HepG2 (cell line): ENCODE measurements around the gene TBCEL. TPM values are rescaled to one million over a fixed set of nuclear protein-coding genes. Genes with fewer than 3 reads are reported as not detected.

Experiments used
- ARID3A ChIP-seq: IDR thresholded peaks from 2 replicates; pipeline ENCODE4 v1.6.1; 2012; ENCODE audit warnings: low read depth, low read length, improper control_type of control experiment
- BHLHE40 ChIP-seq: IDR thresholded peaks from 2 replicates; pipeline ENCODE4 v1.6.1; 2011; ENCODE audit warnings: low read length, improper control_type of control experiment
- GABPB1 ChIP-seq: IDR thresholded peaks from 2 replicates; pipeline ENCODE4 v1.6.1; 2016; ENCODE audit warnings: mild to moderate bottlenecking, missing genetic modification reagents, moderate library complexity, missing compliant biosample characterization
- GZF1 ChIP-seq: sonication (generic); formaldehyde crosslinking; IDR thresholded peaks from 2 replicates; pipeline ENCODE4 v1.5.1; 2020; ENCODE audit warnings: mild to moderate bottlenecking, missing genetic modification reagents
- IKZF5 ChIP-seq: IDR thresholded peaks from 2 replicates; pipeline ENCODE4 v1.6.1; 2018; ENCODE audit warnings: missing genetic modification reagents, mild to moderate bottlenecking, missing compliant biosample characterization
- MIER3 ChIP-seq: IDR thresholded peaks from 2 replicates; pipeline ENCODE4 v1.6.1; 2016; ENCODE audit warnings: missing compliant biosample characterization, borderline replicate concordance
- NCOA2 ChIP-seq: sonication (generic); formaldehyde crosslinking; IDR thresholded peaks from 2 replicates; pipeline ENCODE4 v1.8.0; 2022; ENCODE audit warnings: inconsistent platforms
- NFE2L2 ChIP-seq: fragments of 150-350 bp; IDR thresholded peaks from 2 replicates; pipeline ENCODE4 v1.6.1; 2014; ENCODE audit warnings: low read length
- PAX8 ChIP-seq: sonication (generic); formaldehyde crosslinking; IDR thresholded peaks from 2 replicates; pipeline ENCODE4 v1.8.0; 2022; ENCODE audit warnings: mild to moderate bottlenecking, missing genetic modification reagents, borderline replicate concordance
- POLR2AphosphoS2 ChIP-seq: IDR thresholded peaks from 2 replicates; pipeline ENCODE4 v1.6.1; 2011; ENCODE audit warnings: low read depth, low read length, improper control_type of control experiment
- TOE1 ChIP-seq: sonication (generic); formaldehyde crosslinking; IDR thresholded peaks from 2 replicates; pipeline ENCODE4 v1.4.0; 2020; ENCODE audit warnings: mild to moderate bottlenecking, missing genetic modification reagents
- ZBTB37 ChIP-seq: sonication (generic); formaldehyde crosslinking; IDR thresholded peaks from 2 replicates; pipeline ENCODE4 v1.4.0; 2020; ENCODE audit warnings: mild to moderate bottlenecking, missing genetic modification reagents
- ZBTB43 ChIP-seq: sonication (generic); formaldehyde crosslinking; conservative IDR thresholded peaks from 2 replicates; pipeline ENCODE4 v1.4.0; 2020; ENCODE audit warnings: missing genetic modification reagents
- ZNF224 ChIP-seq: sonication (generic); formaldehyde crosslinking; IDR thresholded peaks from 2 replicates; pipeline ENCODE4 v1.5.0; 2020; ENCODE audit warnings: mild to moderate bottlenecking, missing genetic modification reagents
- ZNF609 ChIP-seq: sonication (generic); formaldehyde crosslinking; IDR thresholded peaks from 2 replicates; pipeline ENCODE4 v1.4.0; 2020; ENCODE audit warnings: mild to moderate bottlenecking, missing genetic modification reagents, borderline replicate concordance
- ZNF761 ChIP-seq: sonication (generic); formaldehyde crosslinking; conservative IDR thresholded peaks from 2 replicates; pipeline ENCODE4 v1.4.0; 2020; ENCODE audit warnings: mild to moderate bottlenecking, missing genetic modification reagents
- ZNF773 ChIP-seq: sonication (generic); formaldehyde crosslinking; IDR thresholded peaks from 2 replicates; pipeline ENCODE4 v1.4.0; 2020; ENCODE audit warnings: missing genetic modification reagents, borderline replicate concordance
- ZSCAN21 ChIP-seq: sonication (generic); formaldehyde crosslinking; IDR thresholded peaks from 2 replicates; pipeline ENCODE4 v1.8.0; 2022; ENCODE audit warnings: mild to moderate bottlenecking, missing genetic modification reagents, moderate library complexity, borderline replicate concordance
- ZZZ3 ChIP-seq: sonication (generic); formaldehyde crosslinking; IDR thresholded peaks from 2 replicates; pipeline ENCODE4 v1.4.0; 2020; ENCODE audit warnings: missing genetic modification reagents, mild to moderate bottlenecking, borderline replicate concordance
- polyA plus RNA-seq, 8 experiments: library from polyadenylated mRNA; depleted of rRNA in 3 of 8; stranded (reverse) in 7 of 8; unstranded in 1 of 8; fragments of >200 nt; fragmentation: Illumina TruSeq in 4 of 8; extraction: Trizol in 4 of 8; gene quantifications; 2 replicates each; pipeline versions ENCODE4 v1.2.1 to v1.2.3, GENCODE V29; 2011 to 2016; ENCODE audit warnings: low read depth in 4 of 8, missing spikeins in 1 of 8, mixed read lengths in 1 of 8; ENCODE audit not compliant: insufficient read depth in 1 of 8
- total RNA-seq, 5 experiments: library from RNA; depleted of rRNA; stranded (reverse); fragments of >200 nt; fragmentation: Illumina TruSeq; extraction: Trizol; gene quantifications; 2 replicates each; pipeline ENCODE4 v1.2.3, GENCODE V29; 2016; ENCODE audit warnings: low read depth in 1 of 5

TBCEL gene
- total and polyA plus RNA-seq, 2 of the 13 experiments (the other 11 are each of a cell fraction or from before 2014, with no cell fraction given): 6.1 to 12.5 TPM

- peak; percentile 67; the same call in 1 of the 2 replicates for TF ChIP-seq ZNF609 (CRISPR knock-in tag)
- no peak for TF ChIP-seq ZNF761 (CRISPR knock-in tag)
- no peak for TF ChIP-seq NFE2L2
- TF ChIP-seq ZBTB37 (CRISPR knock-in tag): no peak
- TF ChIP-seq IKZF5 (CRISPR knock-in tag): peak; percentile 22; the same call in 1 of the 2 replicates
- no peak for TF ChIP-seq POLR2AphosphoS2
- TF ChIP-seq ZSCAN21: no peak
- no peak for TF ChIP-seq ZNF224
- TF ChIP-seq BHLHE40: peak; percentile 41
- TF ChIP-seq TOE1 (CRISPR knock-in tag): no peak
- no peak for TF ChIP-seq MIER3 (CRISPR knock-in tag)
- TF ChIP-seq PAX8 (CRISPR knock-in tag): no peak
- 0 out of 2 replicates have a peak, but pooled peaks have one; percentile 11 for TF ChIP-seq NCOA2 (CRISPR knock-in tag)
- no peak for TF ChIP-seq GABPB1 (CRISPR knock-in tag)
- TF ChIP-seq ZZZ3 (CRISPR knock-in tag): no peak
- no peak for TF ChIP-seq ZNF773
- TF ChIP-seq GZF1 (CRISPR knock-in tag): no peak
- TF ChIP-seq ZBTB43 (CRISPR knock-in tag): no peak
- no peak for TF ChIP-seq ARID3A
Observed at GRCh38 chr11:121038648-121039409, 14.9 kb downstream of the TBCEL start (continued).
